DOHH2 (cell line): ENCODE measurements around the gene CREB5.

Experiments
- CTCF ChIP-seq: fragments of 200-600 bp; sonication (generic); IDR thresholded peaks from one replicate; pipeline ENCODE4 v1.5.1; 2014; ENCODE audit warnings: antibody characterized with exemption, mild to moderate bottlenecking, low read depth, low read length; ENCODE audit not compliant: poor library complexity, severe bottlenecking
- EZH2phosphoT487 ChIP-seq: fragments of 200-600 bp; sonication (generic); IDR thresholded peaks from 2 replicates; pipeline ENCODE4 v1.6.1; 2017; ENCODE audit warnings: borderline replicate concordance, mild to moderate bottlenecking, antibody characterized with exemption, low read length, moderate library complexity, mixed read lengths

GRCh38 chr7:28705350-28705749 is 293.0 kb downstream of the CREB5 start:
- TF ChIP-seq CTCF (no peak), EZH2phosphoT487 (no peak)
